Gastroesophageal sphincter (tissue), 4 donors: ENCODE results near the gene PLCB1. TPM values are rescaled to one million over a fixed set of nuclear protein-coding genes. Genes with fewer than 3 reads are reported as not detected.

ENCODE experiments used
- ATAC-seq: fragments of 150-250 bp; one replicate; pipeline ENCODE4 v1.9.1; 2016; ENCODE audit warnings: mild to moderate bottlenecking, moderate library complexity
- H3K27ac ChIP-seq, 4 donors: fragments of 200-600 bp; sonication (generic) in 3 of 4; 1 replicate in 3 of 4; 2 replicates in 1 of 4; pipeline ENCODE4 v1.5.1; 2016 to 2019
- H3K27me3 ChIP-seq: fragments of 200-600 bp; sonication (generic); one replicate; pipeline ENCODE4 v1.5.1; 2019
- H3K36me3 ChIP-seq, 2 donors: fragments of 200-600 bp; sonication (generic); one replicate each; pipeline ENCODE4 v1.5.1; 2019; ENCODE audit warnings: control low read depth in 1 of 2
- H3K4me1 ChIP-seq, 3 donors: fragments of 200-600 bp; sonication (generic); 1 replicate in 2 of 3; 2 replicates in 1 of 3; pipeline ENCODE4 v1.5.1; 2016 to 2019; ENCODE audit warnings: control low read depth in 2 of 3
- H3K4me3 ChIP-seq, 2 donors: fragments of 200-600 bp; sonication (generic); one replicate each; pipeline ENCODE4 v1.5.1; 2019; ENCODE audit warnings: mild to moderate bottlenecking in 1 of 2, moderate library complexity in 1 of 2
- H3K9me3 ChIP-seq, 3 donors: fragments of 200-600 bp; sonication (generic); one replicate each; pipeline ENCODE4 v1.5.1; 2017 to 2019; ENCODE audit warnings: control low read depth in 2 of 3
- EP300 ChIP-seq: sonication (generic); formaldehyde crosslinking; IDR thresholded peaks from one replicate; pipeline ENCODE4 v1.6.1; 2017; ENCODE audit warnings: antibody characterized with exemption, mild to moderate bottlenecking
- POLR2A ChIP-seq, 2 donors: fragments of 450-650 bp; IDR thresholded peaks; one replicate each; pipeline ENCODE4 v1.6.1; 2017; ENCODE audit warnings: antibody characterized with exemption in 2 of 2, mild to moderate bottlenecking in 2 of 2, moderate library complexity in 1 of 2
- POLR2AphosphoS5 ChIP-seq: sonication (generic); formaldehyde crosslinking; IDR thresholded peaks from one replicate; pipeline ENCODE4 v1.6.1; 2017; ENCODE audit warnings: antibody characterized with exemption
- WGBS, 2 donors: methylation state at CpG; one replicate each; pipeline ENCODE4 v1.1.5; 2018; ENCODE audit warnings: low coverage in 1 of 2; 5-methylcytosine and 5-hydroxymethylcytosine counted together
- total RNA-seq, 4 donors: library from RNA; depleted of rRNA; stranded (reverse); fragments of >200 nt; gene quantifications; one replicate each; pipeline ENCODE4 v1.1.0, GENCODE V29; 2016
- TF ChIP-seq, protein P1 (sequence below), 4 experiments: fragments of 200-600 bp in 2 of 4; fragments of 450-650 bp in 2 of 4; sonication (generic) in 1 of 4; IDR thresholded peaks; one replicate each; pipeline ENCODE4 v1.5.1; 2017 to 2019; ENCODE audit warnings: antibody characterized with exemption in 4 of 4, mild to moderate bottlenecking in 2 of 4, moderate library complexity in 2 of 4

PLCB1 gene
- total RNA-seq, 4 donors from 2014 or later: 60.8 to 104 (median 69.0) TPM

DNA sequence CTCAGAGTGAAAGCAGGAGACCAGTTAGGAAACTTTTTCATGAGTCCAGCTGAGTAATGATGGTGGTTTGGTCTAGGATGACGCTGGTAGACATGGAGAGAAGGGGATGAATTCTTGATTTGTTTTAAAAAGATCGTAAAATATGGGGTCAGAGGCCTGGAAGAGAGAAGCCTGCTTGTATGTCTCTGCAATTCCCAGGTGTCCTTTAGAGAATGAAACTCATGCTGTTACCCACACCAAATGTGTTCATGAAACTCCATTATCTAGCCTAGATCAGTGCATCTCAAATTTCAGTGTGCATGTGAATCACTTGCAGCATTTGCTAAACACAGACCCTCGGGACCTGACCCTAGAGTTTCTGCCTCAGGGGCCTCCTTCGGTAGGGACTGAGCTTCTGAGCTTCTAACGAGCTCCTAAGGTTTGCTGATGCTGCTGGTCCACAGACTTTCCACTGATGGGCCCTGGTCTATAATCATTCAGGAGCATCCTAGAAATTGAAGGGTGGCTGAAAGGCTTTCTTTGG lies 634.9 kb downstream of the PLCB1 start:
- Histone ChIP-seq H3K9me3 (no peaks in the 10 kb centered on the region), H3K27ac (no peak overlapping the region), H3K4me1 (no peaks in the 10 kb centered on the region), H3K36me3 (peaks cover 0 to 76% of the 10 kb centered on the region in 2 donors), H3K27me3 (no peaks in the 10 kb centered on the region), H3K4me3 (no peak overlapping the region)
- no peak for ATAC-seq
- TF ChIP-seq EP300 (no peak), POLR2A (IDR thresholded peaks at IDR 0.05) (no peak), POLR2AphosphoS5 (no peak)
- TF ChIP-seq, protein P1, sequence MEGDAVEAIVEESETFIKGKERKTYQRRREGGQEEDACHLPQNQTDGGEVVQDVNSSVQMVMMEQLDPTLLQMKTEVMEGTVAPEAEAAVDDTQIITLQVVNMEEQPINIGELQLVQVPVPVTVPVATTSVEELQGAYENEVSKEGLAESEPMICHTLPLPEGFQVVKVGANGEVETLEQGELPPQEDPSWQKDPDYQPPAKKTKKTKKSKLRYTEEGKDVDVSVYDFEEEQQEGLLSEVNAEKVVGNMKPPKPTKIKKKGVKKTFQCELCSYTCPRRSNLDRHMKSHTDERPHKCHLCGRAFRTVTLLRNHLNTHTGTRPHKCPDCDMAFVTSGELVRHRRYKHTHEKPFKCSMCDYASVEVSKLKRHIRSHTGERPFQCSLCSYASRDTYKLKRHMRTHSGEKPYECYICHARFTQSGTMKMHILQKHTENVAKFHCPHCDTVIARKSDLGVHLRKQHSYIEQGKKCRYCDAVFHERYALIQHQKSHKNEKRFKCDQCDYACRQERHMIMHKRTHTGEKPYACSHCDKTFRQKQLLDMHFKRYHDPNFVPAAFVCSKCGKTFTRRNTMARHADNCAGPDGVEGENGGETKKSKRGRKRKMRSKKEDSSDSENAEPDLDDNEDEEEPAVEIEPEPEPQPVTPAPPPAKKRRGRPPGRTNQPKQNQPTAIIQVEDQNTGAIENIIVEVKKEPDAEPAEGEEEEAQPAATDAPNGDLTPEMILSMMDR (IDR thresholded peaks at IDR 0.05): no peak
- 85 to 97% methylated on average over 4 to 5 of the region's 5 CpGs for WGBS, 2 donors

DNA sequence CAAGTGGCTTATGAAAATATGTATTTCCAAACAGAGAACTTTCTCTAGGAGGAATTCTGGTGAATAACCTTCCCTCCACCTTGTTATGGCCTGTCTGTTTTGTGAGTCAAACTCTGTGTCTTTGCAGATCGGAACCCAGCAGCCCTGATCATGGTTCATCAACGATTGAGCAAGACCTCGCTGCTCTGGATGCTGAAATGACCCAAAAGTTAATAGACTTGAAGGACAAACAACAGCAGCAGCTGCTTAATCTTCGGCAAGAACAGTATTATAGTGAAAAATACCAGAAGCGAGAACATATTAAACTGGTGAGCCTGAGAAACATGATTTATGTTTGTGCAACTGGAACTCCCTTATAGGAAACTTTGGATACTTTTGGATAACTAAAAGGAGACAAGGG lies 642.3 kb downstream of the PLCB1 start:
- WGBS, 2 donors: 76 to 85% methylated on average over 5 of the region's 5 CpGs
- Histone ChIP-seq H3K27ac (no peak overlapping the region), H3K27me3 (no peaks in the 10 kb centered on the region), H3K9me3 (no peaks in the 10 kb centered on the region), H3K36me3 (peaks cover 0 to 57% of the 10 kb centered on the region in 2 donors), H3K4me3 (no peak overlapping the region), H3K4me1 (no peaks in the 10 kb centered on the region)
- no peak for ATAC-seq
- no peak for TF ChIP-seq EP300
- TF ChIP-seq, protein P1 (IDR thresholded peaks at IDR 0.05): no peak
- no peak for TF ChIP-seq POLR2AphosphoS5
- no peak for TF ChIP-seq POLR2A (IDR thresholded peaks at IDR 0.05)

DNA sequence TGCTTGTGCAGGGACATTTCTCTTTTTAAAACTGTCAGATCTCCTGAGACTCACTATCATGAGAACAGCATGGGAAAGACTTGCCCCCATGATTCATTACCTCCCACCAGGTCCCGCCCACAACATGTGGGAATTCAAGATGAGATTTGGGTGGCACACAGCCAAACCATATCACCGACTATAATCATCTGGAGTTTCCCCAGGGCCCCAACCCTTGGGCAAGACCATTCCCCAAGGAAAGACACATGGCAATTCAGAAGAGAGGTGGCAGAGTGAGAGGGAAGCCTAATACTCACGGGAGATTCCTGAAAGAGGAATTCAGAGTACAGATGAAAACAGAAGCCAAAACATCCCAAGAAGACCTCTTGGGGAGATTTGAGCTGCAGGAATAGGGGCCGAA lies 645.8 kb downstream of the PLCB1 start:
- TF ChIP-seq POLR2AphosphoS5 (no peak), POLR2A (IDR thresholded peaks at IDR 0.05) (no peak), EP300 (no peak)
- TF ChIP-seq, protein P1 (IDR thresholded peaks at IDR 0.05): no peak
- H3K36me3 ChIP-seq: peaks cover 0 to 59% of the 10 kb centered on the region in 2 donors
- ATAC-seq: no peak

DNA sequence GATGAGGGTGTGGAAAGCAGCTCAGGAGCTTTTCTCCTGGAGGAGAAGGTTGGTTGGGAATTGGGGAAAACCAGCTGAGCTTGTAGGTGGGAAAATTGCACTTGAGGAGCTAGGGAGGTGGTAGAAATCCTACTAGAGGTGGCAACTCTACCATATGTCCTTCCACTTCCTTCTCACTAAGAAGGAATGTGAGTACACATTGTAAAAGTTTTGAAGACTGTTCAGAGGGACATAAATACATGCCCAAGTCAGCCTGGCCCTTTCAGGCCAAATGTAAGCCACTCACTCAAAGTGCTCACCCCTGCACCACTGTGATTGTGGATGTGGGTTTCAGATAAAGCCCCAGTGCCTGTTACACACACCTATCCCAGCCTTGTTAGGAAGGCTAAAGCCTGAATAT lies 646.3 kb downstream of the PLCB1 start:
- TF ChIP-seq POLR2AphosphoS5 (no peak), POLR2A (IDR thresholded peaks at IDR 0.05) (no peak), EP300 (no peak)
- TF ChIP-seq, protein P1 (IDR thresholded peaks at IDR 0.05): no peak
- Histone ChIP-seq H3K4me3 (no peak overlapping the region), H3K9me3 (no peaks in the 10 kb centered on the region), H3K27me3 (no peaks in the 10 kb centered on the region), H3K27ac (no peak overlapping the region), H3K36me3 (peaks cover 0 to 55% of the 10 kb centered on the region in 2 donors), H3K4me1 (peaks cover 0 to 7% (median 3%) of the 10 kb centered on the region in 3 donors)
- no peak for ATAC-seq

More for the DNA sequence above, 645.8 kb downstream of the PLCB1 start:
- Histone ChIP-seq H3K4me1 (peaks cover 0 to 6% (median 3%) of the 10 kb centered on the region in 3 donors), H3K9me3 (no peaks in the 10 kb centered on the region), H3K27me3 (no peaks in the 10 kb centered on the region), H3K4me3 (no peak overlapping the region), H3K27ac (no peak overlapping the region)
- 79 to 82% methylated on average over 2 to 4 of the region's 4 CpGs for WGBS, 2 donors

DNA sequence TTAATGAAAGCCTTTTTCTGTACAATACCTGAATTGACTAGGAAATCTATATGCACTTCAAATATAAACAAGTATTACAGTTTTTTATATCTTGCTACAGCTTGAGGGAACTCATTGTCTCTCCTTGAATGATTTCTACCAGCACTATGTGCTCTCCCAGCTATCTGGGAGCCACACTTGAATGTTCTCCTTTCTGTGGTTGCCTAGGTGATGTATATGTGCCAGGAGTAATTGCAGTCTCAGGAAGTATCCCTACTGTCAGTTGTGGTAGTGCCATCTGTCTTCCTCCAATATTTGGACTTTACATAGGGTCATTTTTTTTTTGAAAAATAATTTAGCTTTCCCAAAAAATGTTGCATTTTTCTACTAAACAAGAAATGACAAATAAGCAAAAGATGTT lies 648.8 kb downstream of the PLCB1 start:
- TF ChIP-seq POLR2A (IDR thresholded peaks at IDR 0.05) (no peak), EP300 (no peak), POLR2AphosphoS5 (no peak)
- TF ChIP-seq, protein P1 (IDR thresholded peaks at IDR 0.05): no peak
- Histone ChIP-seq H3K4me1 (peaks cover 0 to 7% (median 3%) of the 10 kb centered on the region in 3 donors), H3K9me3 (no peaks in the 10 kb centered on the region), H3K27me3 (no peaks in the 10 kb centered on the region), H3K27ac (no peak overlapping the region), H3K36me3 (peaks cover 0 to 30% of the 10 kb centered on the region in 2 donors), H3K4me3 (no peak overlapping the region)
- ATAC-seq: no peak
